Endothelial cell (in vitro differentiated cells): ENCODE results near the gene DGKQ. TPM values are rescaled to one million over a fixed set of nuclear protein-coding genes. Genes with fewer than 3 reads are reported as not detected.
"Not testable (repeated sequence)": the region's sequence is repeated elsewhere in the genome, so short reads cannot be mapped to it uniquely, and the experiment has no call there.

Experiments
- DNase-seq: peaks from one replicate; pipeline ENCODE4 v3.0.0; 2021; ENCODE audit warnings: low spot score
- H3K27ac Mint-ChIP-seq: one replicate; pipeline ENCODE4 v1.8.0; 2021; ENCODE audit warnings: mixed read lengths, inconsistent platforms; ENCODE audit not compliant: unreplicated experiment
- H3K27me3 Mint-ChIP-seq: one replicate; pipeline ENCODE4 v1.8.0; 2021; ENCODE audit warnings: mild to moderate bottlenecking, moderate library complexity, mixed read lengths, inconsistent platforms; ENCODE audit not compliant: unreplicated experiment
- H3K36me3 Mint-ChIP-seq: one replicate; pipeline ENCODE4 v1.8.0; 2021; ENCODE audit warnings: mild to moderate bottlenecking, low read depth, mixed read lengths, inconsistent platforms; ENCODE audit not compliant: unreplicated experiment
- H3K4me1 Mint-ChIP-seq: one replicate; pipeline ENCODE4 v1.8.0; 2021; ENCODE audit warnings: mild to moderate bottlenecking, mixed read lengths, inconsistent platforms; ENCODE audit not compliant: unreplicated experiment
- H3K4me3 Mint-ChIP-seq: one replicate; pipeline ENCODE4 v1.8.0; 2021; ENCODE audit warnings: mild to moderate bottlenecking, mixed read lengths, inconsistent platforms; ENCODE audit not compliant: unreplicated experiment
- H3K9me3 Mint-ChIP-seq: one replicate; pipeline ENCODE4 v1.8.0; 2021; ENCODE audit warnings: mixed read lengths, inconsistent platforms; ENCODE audit not compliant: unreplicated experiment
- total RNA-seq: library from RNA; stranded (reverse); fragmentation: NEBNext Ultra II Directional; extraction: Animal tissue kit (Norgen Biotek cat#: 25700); gene quantifications from one replicate; pipeline ENCODE4 v1.2.1, GENCODE V29; 2021; ENCODE audit not compliant: unreplicated experiment
- TF ChIP-seq, protein P1 (sequence below): fragments of 200-600 bp; sonication (generic); IDR thresholded peaks from one replicate; pipeline ENCODE4 v1.5.0; 2021; ENCODE audit warnings: antibody characterized with exemption; ENCODE audit not compliant: unreplicated experiment

DGKQ gene
- total RNA-seq, 1 donor from 2014 or later: 14.5 TPM

DNA sequence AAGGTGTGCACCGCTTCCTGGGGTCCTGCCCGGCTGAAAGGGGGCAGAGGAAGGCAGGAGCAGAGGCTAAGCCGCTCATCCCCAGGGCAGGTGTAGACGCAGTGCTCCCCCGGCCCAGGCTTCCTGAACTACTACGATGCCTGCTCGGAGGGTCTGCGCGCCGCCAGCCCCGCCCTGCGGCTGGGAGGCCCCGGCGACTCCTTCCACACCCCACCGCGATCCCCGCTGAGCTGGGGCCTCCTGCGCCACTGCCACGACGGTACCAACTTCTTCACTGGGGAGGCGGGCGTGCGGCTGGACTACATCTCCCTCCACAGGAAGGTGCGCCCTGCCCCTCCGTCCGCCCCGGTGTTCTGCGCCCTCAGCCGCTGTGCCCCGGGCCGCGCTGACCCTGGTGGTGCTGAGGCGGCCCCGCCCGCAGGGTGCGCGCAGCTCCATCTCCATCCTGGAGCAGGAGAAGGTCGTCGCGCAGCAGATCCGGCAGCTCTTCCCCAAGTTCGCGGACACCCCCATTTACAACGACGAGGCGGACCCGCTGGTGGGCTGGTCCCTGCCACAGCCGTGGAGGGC is 28.3 kb upstream of the DGKQ start:
- Mint-ChIP-seq H3K9me3 (no peaks in the 10 kb centered on the region), H3K36me3 (no peaks in the 10 kb centered on the region), H3K27me3 (peaks cover 30% of the 10 kb centered on the region), H3K4me3 (no peak overlapping the region), H3K4me1 (no peaks in the 10 kb centered on the region), H3K27ac (no peak overlapping the region)
- no peak for DNase-seq
- TF ChIP-seq, protein P1, sequence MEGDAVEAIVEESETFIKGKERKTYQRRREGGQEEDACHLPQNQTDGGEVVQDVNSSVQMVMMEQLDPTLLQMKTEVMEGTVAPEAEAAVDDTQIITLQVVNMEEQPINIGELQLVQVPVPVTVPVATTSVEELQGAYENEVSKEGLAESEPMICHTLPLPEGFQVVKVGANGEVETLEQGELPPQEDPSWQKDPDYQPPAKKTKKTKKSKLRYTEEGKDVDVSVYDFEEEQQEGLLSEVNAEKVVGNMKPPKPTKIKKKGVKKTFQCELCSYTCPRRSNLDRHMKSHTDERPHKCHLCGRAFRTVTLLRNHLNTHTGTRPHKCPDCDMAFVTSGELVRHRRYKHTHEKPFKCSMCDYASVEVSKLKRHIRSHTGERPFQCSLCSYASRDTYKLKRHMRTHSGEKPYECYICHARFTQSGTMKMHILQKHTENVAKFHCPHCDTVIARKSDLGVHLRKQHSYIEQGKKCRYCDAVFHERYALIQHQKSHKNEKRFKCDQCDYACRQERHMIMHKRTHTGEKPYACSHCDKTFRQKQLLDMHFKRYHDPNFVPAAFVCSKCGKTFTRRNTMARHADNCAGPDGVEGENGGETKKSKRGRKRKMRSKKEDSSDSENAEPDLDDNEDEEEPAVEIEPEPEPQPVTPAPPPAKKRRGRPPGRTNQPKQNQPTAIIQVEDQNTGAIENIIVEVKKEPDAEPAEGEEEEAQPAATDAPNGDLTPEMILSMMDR: no peak

DNA sequence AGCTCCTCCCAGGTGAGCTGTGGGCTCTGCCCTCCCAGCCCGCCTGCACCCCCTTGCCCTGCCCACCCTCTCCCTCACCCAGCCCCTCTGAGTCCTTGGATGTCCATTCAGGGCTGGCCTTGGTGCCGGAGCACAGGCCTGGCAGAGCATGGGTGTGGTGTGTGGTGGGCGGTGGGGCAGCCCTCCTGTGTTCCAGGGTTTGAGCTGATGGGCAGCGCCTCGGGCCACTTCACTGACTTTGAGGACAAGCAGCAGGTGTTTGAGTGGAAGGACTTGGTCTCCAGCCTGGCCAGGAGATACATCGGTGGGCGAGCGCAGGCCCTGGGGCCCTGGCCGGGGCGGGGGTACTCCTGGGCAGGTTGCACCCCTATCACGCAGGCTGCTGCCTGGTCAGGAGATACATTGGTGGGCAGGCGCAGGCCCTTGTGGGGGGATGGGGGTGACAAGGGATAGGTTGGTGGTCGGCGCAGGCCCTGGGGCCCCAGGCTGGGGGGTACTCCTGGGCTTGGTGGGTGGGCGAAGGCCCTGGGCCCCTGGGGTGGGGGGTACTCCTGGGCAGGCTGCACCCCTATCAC is 27.4 kb upstream of the DGKQ start:
- Mint-ChIP-seq H3K4me3 (no peak overlapping the region), H3K27ac (no peak overlapping the region), H3K36me3 (no peaks in the 10 kb centered on the region), H3K9me3 (no peaks in the 10 kb centered on the region), H3K4me1 (no peaks in the 10 kb centered on the region), H3K27me3 (peaks cover 26% of the 10 kb centered on the region)
- no peak for DNase-seq
- TF ChIP-seq, protein P1: no peak

DNA sequence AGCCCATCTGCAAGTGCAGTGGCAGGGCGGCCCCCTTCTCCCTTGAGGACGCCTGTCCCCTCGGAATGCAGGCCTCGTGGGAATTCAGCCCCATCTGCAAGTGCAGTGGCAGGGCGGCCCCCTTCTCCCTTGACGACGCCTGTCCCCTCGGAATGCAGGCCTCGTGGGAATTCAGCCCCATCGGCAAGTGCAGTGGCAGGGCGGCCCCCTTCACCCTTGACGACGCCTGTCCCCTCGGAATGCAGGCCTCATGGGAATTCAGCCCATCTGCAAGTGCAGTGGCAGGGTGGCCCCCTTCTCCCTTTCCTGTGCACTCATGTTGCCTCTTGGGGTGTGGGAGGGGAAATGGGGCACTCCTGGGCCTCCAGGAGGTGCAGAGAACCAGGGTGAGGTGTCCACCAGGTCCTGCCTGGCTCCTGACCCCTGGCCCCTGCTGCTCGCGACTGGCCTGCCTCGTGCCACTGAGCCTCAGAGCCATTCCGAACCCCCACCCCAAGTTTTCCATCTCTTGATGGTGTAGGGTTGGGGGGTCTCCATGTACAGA is 26.6 kb upstream of the DGKQ start:
- no peak overlapping the region for H3K4me3 Mint-ChIP-seq
- no peak for DNase-seq
- H3K9me3 Mint-ChIP-seq: no peaks in the 10 kb centered on the region
- peaks cover 25% of the 10 kb centered on the region for H3K27me3 Mint-ChIP-seq
- TF ChIP-seq, protein P1: no peak
- H3K36me3 Mint-ChIP-seq: no peaks in the 10 kb centered on the region
- H3K4me1 Mint-ChIP-seq: no peaks in the 10 kb centered on the region
- H3K27ac Mint-ChIP-seq: no peak overlapping the region

DNA sequence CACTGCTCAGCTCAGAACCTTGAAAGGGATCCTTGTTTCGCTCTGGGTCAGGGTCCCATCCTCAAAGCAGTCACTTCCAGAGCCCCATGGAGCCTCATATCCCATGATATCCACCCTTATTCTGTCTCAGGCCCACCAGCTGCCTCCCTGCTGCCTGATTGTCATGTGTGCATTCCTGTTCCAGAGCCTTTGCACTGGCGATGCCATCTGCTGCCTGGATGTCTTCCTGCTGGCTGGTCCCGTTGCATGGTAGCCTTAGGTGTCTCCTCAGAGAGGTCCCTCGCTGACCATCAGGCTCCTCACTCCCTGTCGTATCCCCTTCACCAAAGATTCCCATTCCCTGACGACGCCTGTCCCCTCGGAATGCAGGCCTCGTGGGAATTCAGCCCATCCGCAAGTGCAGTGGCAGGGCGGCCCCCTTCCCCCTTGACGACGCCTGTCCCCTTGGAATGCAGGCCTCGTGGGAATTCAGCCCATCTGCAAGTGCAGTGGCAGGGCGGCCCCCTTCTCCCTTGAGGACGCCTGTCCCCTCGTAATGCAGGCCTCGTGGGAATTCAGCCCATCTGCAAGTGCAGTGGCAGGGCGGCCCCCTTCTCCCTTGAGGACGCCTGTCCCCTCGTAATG is 26.0 kb upstream of the DGKQ start:
- H3K27me3 Mint-ChIP-seq: peaks cover 24% of the 10 kb centered on the region
- H3K4me1 Mint-ChIP-seq, H3K9me3 Mint-ChIP-seq, H3K4me3 Mint-ChIP-seq, DNase-seq, H3K36me3 Mint-ChIP-seq: not testable (repeated sequence)
- peak overlapping the region; percentile 36 for H3K27ac Mint-ChIP-seq

DNA sequence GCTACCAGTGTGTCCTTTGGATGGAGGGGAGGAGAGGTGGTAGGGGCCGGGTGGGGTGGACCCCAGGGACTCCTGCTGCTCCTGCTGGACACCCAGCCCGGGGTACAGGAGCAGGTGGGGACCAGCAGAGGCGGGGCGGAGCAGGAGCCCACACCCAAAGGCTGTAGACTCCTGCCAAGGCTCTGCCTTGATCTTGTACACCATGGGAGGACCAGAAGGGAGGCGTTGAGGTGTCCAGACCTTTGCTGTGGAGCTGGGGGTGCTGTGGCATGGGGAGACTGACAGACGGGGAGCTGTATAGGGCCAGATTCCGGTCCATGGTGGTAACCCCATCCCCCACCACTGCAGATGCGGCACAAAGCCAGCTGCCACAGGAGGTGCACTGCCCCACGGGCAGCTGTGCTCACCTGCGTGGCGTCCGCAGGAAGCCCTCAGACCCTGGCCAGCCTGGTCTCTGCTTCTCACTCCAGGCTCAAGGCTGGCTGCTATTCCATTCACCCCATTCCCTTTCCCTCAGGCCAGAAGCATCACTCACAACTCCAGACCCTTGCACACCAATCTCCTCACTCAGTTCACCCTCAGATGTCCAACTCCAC is 24.8 kb upstream of the DGKQ start:
- Mint-ChIP-seq H3K36me3 (no peaks in the 10 kb centered on the region), H3K27me3 (peaks cover 18% of the 10 kb centered on the region), H3K27ac (no peak overlapping the region), H3K4me1 (no peaks in the 10 kb centered on the region), H3K9me3 (no peaks in the 10 kb centered on the region), H3K4me3 (no peak overlapping the region)
- DNase-seq: no peak
- TF ChIP-seq, protein P1: no peak
